CD14-positive monocyte (primary cell): ENCODE data around the gene GRIN2A. TPM values are rescaled to one million over a fixed set of nuclear protein-coding genes. Genes with fewer than 3 reads are reported as not detected.

ENCODE experiments used
- DNase-seq, 3 donors: peaks; one replicate each; pipeline ENCODE4 v3.0.0-alpha.2; 2011 to 2022
- H2AFZ ChIP-seq: 2 replicates; pipeline ENCODE4 v1.6.0; 2012; ENCODE audit warnings: mild to moderate bottlenecking, low read depth, low read length, inconsistent platforms; ENCODE audit not compliant: insufficient read depth, poor library complexity, severe bottlenecking
- H3K27ac ChIP-seq, 2 donors: 1 replicate in 1 of 2; 2 replicates in 1 of 2; pipeline ENCODE4 v1.5.1; 2012 to 2013; ENCODE audit warnings: low read length in 2 of 2, control low read depth in 1 of 2, inconsistent platforms in 1 of 2, low read depth in 1 of 2, mild to moderate bottlenecking in 1 of 2
- H3K27me3 ChIP-seq, 2 donors: one replicate each; pipeline versions ENCODE4 v1.6.0 to v1.6.1; 2011 to 2013; ENCODE audit warnings: low read length in 2 of 2; ENCODE audit not compliant: control insufficient read depth in 2 of 2, insufficient read depth in 2 of 2
- H3K36me3 ChIP-seq, 2 donors: replicated peaks in 1 of 2; 1 replicate in 1 of 2; 2 replicates in 1 of 2; pipeline versions ENCODE4 v1.5.1 to v1.6.1; 2012 to 2013; ENCODE audit warnings: low read length in 2 of 2, control low read depth in 1 of 2, inconsistent platforms in 1 of 2, mild to moderate bottlenecking in 1 of 2; ENCODE audit not compliant: insufficient read depth in 2 of 2, control insufficient read depth in 1 of 2
- H3K4me1 ChIP-seq, 2 donors: 1 replicate in 1 of 2; 2 replicates in 1 of 2; pipeline versions ENCODE4 v1.5.1 to v1.6.1; 2012 to 2013; ENCODE audit warnings: low read length in 2 of 2, control low read depth in 1 of 2, inconsistent platforms in 1 of 2, mild to moderate bottlenecking in 1 of 2, moderate library complexity in 1 of 2; ENCODE audit not compliant: insufficient read depth in 2 of 2, control insufficient read depth in 1 of 2
- H3K4me2 ChIP-seq: replicated peaks from 2 replicates; pipeline ENCODE3; 2012; ENCODE audit warnings: low read length, moderate library complexity, mild to moderate bottlenecking; ENCODE audit not compliant: poor library complexity, severe bottlenecking; ENCODE audit errors: extremely low read depth
- H3K4me3 ChIP-seq, 3 experiments: fragments of 200-600 bp in 1 of 3; sonication (generic) in 1 of 3; replicated peaks in 1 of 3; 1 replicate in 2 of 3; 2 replicates in 1 of 3; pipeline ENCODE4 v1.5.1; 2011 to 2013; ENCODE audit warnings: low read length in 3 of 3, mild to moderate bottlenecking in 3 of 3, control low read depth in 2 of 3, low read depth in 2 of 3, inconsistent platforms in 1 of 3, moderate library complexity in 1 of 3
- H3K79me2 ChIP-seq: 2 replicates; pipeline ENCODE4 v1.6.0; 2012; ENCODE audit warnings: mild to moderate bottlenecking, control low read depth, inconsistent platforms, low read length, moderate library complexity; ENCODE audit not compliant: insufficient read depth
- H3K9ac ChIP-seq: 2 replicates; pipeline ENCODE4 v1.6.0; 2017; ENCODE audit warnings: low read length, mild to moderate bottlenecking; ENCODE audit not compliant: insufficient read depth, poor library complexity, severe bottlenecking
- H3K9me3 ChIP-seq, 2 donors: replicated peaks in 1 of 2; 1 replicate in 1 of 2; 2 replicates in 1 of 2; pipeline versions ENCODE4 v1.5.1 to v1.6.1; 2012 to 2013; ENCODE audit warnings: low read length in 2 of 2, control low read depth in 1 of 2; ENCODE audit not compliant: control insufficient read depth in 1 of 2, insufficient read depth in 1 of 2
- H4K20me1 ChIP-seq: 2 replicates; pipeline ENCODE4 v1.6.0; 2012; ENCODE audit warnings: mild to moderate bottlenecking, low read length, control low read depth, moderate library complexity; ENCODE audit not compliant: insufficient read depth
- H3K27ac Mint-ChIP-seq, 7 donors: one replicate each; pipeline ENCODE4 v1.8.0; 2020; ENCODE audit warnings: mild to moderate bottlenecking in 7 of 7, mixed read lengths in 7 of 7, moderate library complexity in 6 of 7, inconsistent platforms in 2 of 7
- H3K27me3 Mint-ChIP-seq, 3 donors: one replicate each; pipeline ENCODE4 v1.8.0; 2021 to 2022; ENCODE audit warnings: low read depth in 3 of 3, mild to moderate bottlenecking in 3 of 3, mixed read lengths in 3 of 3, moderate library complexity in 3 of 3, inconsistent platforms in 1 of 3
- H3K36me3 Mint-ChIP-seq, 2 donors: one replicate each; pipeline ENCODE4 v1.8.0; 2020; ENCODE audit warnings: mixed read lengths in 2 of 2, inconsistent platforms in 1 of 2, mild to moderate bottlenecking in 1 of 2
- H3K4me1 Mint-ChIP-seq: one replicate; pipeline ENCODE4 v1.8.0; 2020; ENCODE audit warnings: mild to moderate bottlenecking, mixed read lengths
- H3K4me3 Mint-ChIP-seq, 2 donors: one replicate each; pipeline ENCODE4 v1.8.0; 2020; ENCODE audit warnings: mild to moderate bottlenecking in 2 of 2, mixed read lengths in 2 of 2, moderate library complexity in 1 of 2
- H3K9me3 Mint-ChIP-seq, 7 donors: one replicate each; pipeline ENCODE4 v1.8.0; 2020 to 2022; ENCODE audit warnings: mixed read lengths in 7 of 7, mild to moderate bottlenecking in 6 of 7, moderate library complexity in 6 of 7, inconsistent platforms in 2 of 7
- WGBS: methylation state at CpG from one replicate; pipeline ENCODE4 v1.1.5; 2013; ENCODE audit warnings: missing lambda C conversion rate; ENCODE audit not compliant: insufficient coverage; 5-methylcytosine and 5-hydroxymethylcytosine counted together
- intact Hi-C, 2 donors: fragments of 100-400 bp; cut with micrococcal nuclease; formaldehyde crosslinking; loops; one replicate each; pipeline versions ENCODE4 v1.15.0 to v1.15.1; 2023
- polyA plus RNA-seq, 3 donors: library from polyadenylated mRNA; depleted of rRNA in 1 of 3; unstranded in 2 of 3; stranded (reverse) in 1 of 3; fragments of 300-500 nt in 2 of 3; fragments of >200 nt in 1 of 3; fragmentation: Illumina TruSeq in 2 of 3; gene quantifications; 1 replicate in 2 of 3; 2 replicates in 1 of 3; pipeline ENCODE4 v1.2.3, GENCODE V29; 2012 to 2021
- TF ChIP-seq, protein P1 (sequence below): fragments of 200-600 bp; IDR thresholded peaks from one replicate; pipeline ENCODE4 v1.8.0; 2022; ENCODE audit warnings: antibody characterized with exemption, mild to moderate bottlenecking

GRIN2A gene
- polyA plus RNA-seq, 3 donors: not detected

DNA sequence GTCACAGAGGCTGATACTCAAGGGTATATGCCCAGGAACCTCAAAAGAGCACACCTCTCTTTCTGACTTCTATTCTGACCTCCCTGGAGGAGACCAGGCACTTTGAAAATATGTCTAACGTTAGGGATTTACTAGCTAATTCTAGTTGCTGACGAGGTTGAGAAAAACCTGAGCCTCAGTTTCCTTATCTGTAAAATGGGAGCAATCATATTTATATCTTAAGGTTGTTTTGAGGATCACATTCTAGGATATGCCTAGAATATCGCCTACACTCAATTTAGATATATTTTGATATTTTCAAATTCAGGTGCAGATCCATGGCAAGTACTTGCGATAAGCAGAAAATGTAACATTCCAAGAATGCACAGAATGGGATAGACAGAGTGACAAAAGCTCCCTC lies 425.8 kb downstream of the GRIN2A start:
- no peak overlapping the region for H2AFZ ChIP-seq
- no peaks in the 10 kb centered on the region for H3K27me3 ChIP-seq
- Mint-ChIP-seq H3K27ac (no peak overlapping the region), H3K9me3 (peaks cover 0 to 2% (median 0%) of the 10 kb centered on the region in 7 donors), H3K27me3 (no peaks in the 10 kb centered on the region), H3K4me1 (no peaks in the 10 kb centered on the region), H3K4me3 (no peak overlapping the region), H3K36me3 (no peaks in the 10 kb centered on the region)
- no peaks in the 10 kb centered on the region for H3K79me2 ChIP-seq
- H3K4me3 ChIP-seq: no peak overlapping the region
- no peaks in the 10 kb centered on the region for H3K9me3 ChIP-seq
- WGBS: 100% methylated on average over 1 of the region's 4 CpGs
- H3K27ac ChIP-seq: no peak overlapping the region
- TF ChIP-seq, protein P1, sequence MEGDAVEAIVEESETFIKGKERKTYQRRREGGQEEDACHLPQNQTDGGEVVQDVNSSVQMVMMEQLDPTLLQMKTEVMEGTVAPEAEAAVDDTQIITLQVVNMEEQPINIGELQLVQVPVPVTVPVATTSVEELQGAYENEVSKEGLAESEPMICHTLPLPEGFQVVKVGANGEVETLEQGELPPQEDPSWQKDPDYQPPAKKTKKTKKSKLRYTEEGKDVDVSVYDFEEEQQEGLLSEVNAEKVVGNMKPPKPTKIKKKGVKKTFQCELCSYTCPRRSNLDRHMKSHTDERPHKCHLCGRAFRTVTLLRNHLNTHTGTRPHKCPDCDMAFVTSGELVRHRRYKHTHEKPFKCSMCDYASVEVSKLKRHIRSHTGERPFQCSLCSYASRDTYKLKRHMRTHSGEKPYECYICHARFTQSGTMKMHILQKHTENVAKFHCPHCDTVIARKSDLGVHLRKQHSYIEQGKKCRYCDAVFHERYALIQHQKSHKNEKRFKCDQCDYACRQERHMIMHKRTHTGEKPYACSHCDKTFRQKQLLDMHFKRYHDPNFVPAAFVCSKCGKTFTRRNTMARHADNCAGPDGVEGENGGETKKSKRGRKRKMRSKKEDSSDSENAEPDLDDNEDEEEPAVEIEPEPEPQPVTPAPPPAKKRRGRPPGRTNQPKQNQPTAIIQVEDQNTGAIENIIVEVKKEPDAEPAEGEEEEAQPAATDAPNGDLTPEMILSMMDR: no peak
- H3K9ac ChIP-seq: no peak overlapping the region
- no peak overlapping the region for H3K4me2 ChIP-seq
- H3K4me1 ChIP-seq: no peaks in the 10 kb centered on the region
- no peaks in the 10 kb centered on the region for H4K20me1 ChIP-seq
- H3K36me3 ChIP-seq: no peaks in the 10 kb centered on the region
- intact Hi-C loops: no loop called here
- no peak for DNase-seq

DNA sequence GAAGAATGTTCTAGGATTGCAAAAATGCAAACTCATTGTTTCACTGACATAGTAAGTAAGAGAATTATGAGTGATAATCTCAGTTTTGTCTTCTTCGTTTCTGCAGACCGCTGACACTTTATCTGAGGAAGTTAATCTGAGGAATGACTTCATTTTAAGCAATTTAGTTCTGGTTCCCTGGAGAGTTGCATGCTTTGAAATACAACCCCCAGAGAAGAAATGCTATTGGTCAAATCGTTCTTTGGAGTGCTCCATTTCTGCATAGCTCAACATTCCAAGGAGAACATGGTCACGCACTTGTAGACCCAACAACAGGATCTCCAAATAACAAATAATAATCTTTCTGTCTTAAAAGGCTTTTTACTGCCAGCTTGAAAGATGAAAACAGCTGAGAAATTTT lies 427.1 kb downstream of the GRIN2A start:
- Histone ChIP-seq H3K79me2 (no peaks in the 10 kb centered on the region), H2AFZ (no peak overlapping the region), H3K9ac (no peak overlapping the region), H3K4me3 (no peak overlapping the region), H3K9me3 (no peaks in the 10 kb centered on the region), H4K20me1 (no peaks in the 10 kb centered on the region), H3K36me3 (no peaks in the 10 kb centered on the region), H3K27ac (no peak overlapping the region), H3K27me3 (no peaks in the 10 kb centered on the region), H3K4me1 (no peaks in the 10 kb centered on the region), H3K4me2 (no peak overlapping the region)
- Mint-ChIP-seq H3K27me3 (no peaks in the 10 kb centered on the region), H3K9me3 (peaks cover 0 to 3% (median under 1%) of the 10 kb centered on the region in 7 donors), H3K4me3 (no peak overlapping the region), H3K27ac (no peak overlapping the region), H3K36me3 (no peaks in the 10 kb centered on the region), H3K4me1 (no peaks in the 10 kb centered on the region)
- WGBS: 86% methylated on average over 1 of the region's 4 CpGs
- DNase-seq: no peak
- intact Hi-C loops: no loop called here
- TF ChIP-seq, protein P1: no peak
